Calu3 (cell line): ENCODE data around the gene LAMTOR4. TPM values are rescaled to one million over a fixed set of nuclear protein-coding genes. Genes with fewer than 3 reads are reported as not detected.
"Not testable (repeated sequence)": the region's sequence is repeated elsewhere in the genome, so short reads cannot be mapped to it uniquely, and the experiment has no call there.

Source experiments
- BruUV-seq: library from RNA; stranded (reverse); fragments of 400-500 nt; replicated peaks from 2 replicates; lab custom pipeline; 2021; lab: Mats Ljungman, UMichigan
- CTCF ChIA-PET: fragments of 300-600 bp; sonication (Branson Sonifier 250); formaldehyde crosslinking; loops from one replicate; lab custom pipeline; 2022; ENCODE audit warnings: antibody characterized with exemption; lab: Charles Lee
- DNase-seq: peaks from one replicate; pipeline ENCODE4 v3.0.0; 2022
- H3K27ac Mint-ChIP-seq: one replicate; pipeline ENCODE4 v1.8.0; 2022; ENCODE audit warnings: mixed read lengths; ENCODE audit not compliant: unreplicated experiment
- H3K27me3 Mint-ChIP-seq: one replicate; pipeline ENCODE4 v1.8.0; 2022; ENCODE audit warnings: mixed read lengths; ENCODE audit not compliant: unreplicated experiment
- H3K36me3 Mint-ChIP-seq: one replicate; pipeline ENCODE4 v1.8.0; 2022; ENCODE audit warnings: mild to moderate bottlenecking, moderate library complexity, mixed read lengths; ENCODE audit not compliant: insufficient read depth, unreplicated experiment
- H3K4me1 Mint-ChIP-seq: one replicate; pipeline ENCODE4 v1.8.0; 2022; ENCODE audit warnings: mild to moderate bottlenecking, low read depth, mixed read lengths; ENCODE audit not compliant: unreplicated experiment
- H3K4me3 Mint-ChIP-seq: one replicate; pipeline ENCODE4 v1.8.0; 2022; ENCODE audit warnings: mild to moderate bottlenecking, low read depth, moderate library complexity, mixed read lengths; ENCODE audit not compliant: unreplicated experiment
- H3K9me3 Mint-ChIP-seq: one replicate; pipeline ENCODE4 v1.8.0; 2022; ENCODE audit warnings: low read depth, mixed read lengths; ENCODE audit not compliant: unreplicated experiment
- CTCF ChIP-seq: fragments of 200-600 bp; IDR thresholded peaks from one replicate; pipeline ENCODE4 v1.8.0; 2022; ENCODE audit warnings: antibody characterized with exemption; ENCODE audit not compliant: unreplicated experiment
- intact Hi-C: fragments of 100-400 bp; cut with micrococcal nuclease; formaldehyde crosslinking; loops from one replicate; pipeline ENCODE4 v1.10.0; 2022; ENCODE audit not compliant: unreplicated experiment
- total RNA-seq: library from RNA; stranded (reverse); gene quantifications from 2 replicates; pipeline ENCODE4 v1.2.3, GENCODE V29; 2022

Gene LAMTOR4
- total RNA-seq, 1 experiment from 2014 or later: 43.6 TPM

- Mint-ChIP-seq H3K4me1 (no peaks in the 10 kb centered on the region), H3K27me3 (no peaks in the 10 kb centered on the region), H3K27ac (no peak overlapping the region), H3K4me3 (no peak overlapping the region), H3K36me3 (no peaks in the 10 kb centered on the region), H3K9me3 (no peaks in the 10 kb centered on the region)
- CTCF ChIA-PET: no interaction called here
- no TSS peak for BruUV-seq
- no peak for TF ChIP-seq CTCF
- no peak for DNase-seq
- intact Hi-C loops: no loop called here
These were observed 40.3 kb downstream of the LAMTOR4 start for GRCh38 chr7:100189061-100189460.

GRCh38 chr7:100190048-100190711, 41.5 kb downstream of the LAMTOR4 start:
- Mint-ChIP-seq H3K4me3 (no peak overlapping the region), H3K27me3 (no peaks in the 10 kb centered on the region), H3K36me3 (no peaks in the 10 kb centered on the region), H3K27ac (no peak overlapping the region), H3K4me1 (no peaks in the 10 kb centered on the region), H3K9me3 (no peaks in the 10 kb centered on the region)
- CTCF ChIA-PET: no interaction called here
- BruUV-seq: no TSS peak
- intact Hi-C loops: no loop called here
- DNase-seq: no peak
- TF ChIP-seq CTCF: no peak

- no peak for TF ChIP-seq CTCF
- Mint-ChIP-seq H3K4me1 (no peaks in the 10 kb centered on the region), H3K9me3 (no peaks in the 10 kb centered on the region), H3K27ac (no peak overlapping the region), H3K27me3 (no peaks in the 10 kb centered on the region), H3K36me3 (no peaks in the 10 kb centered on the region), H3K4me3 (no peak overlapping the region)
- BruUV-seq: no TSS peak
- intact Hi-C loops: no loop called here
- CTCF ChIA-PET: no interaction called here
- no peak for DNase-seq
These were observed 43.1 kb downstream of the LAMTOR4 start for GRCh38 chr7:100191775-100192174.

GRCh38 chr7:100192281-100192862, 43.7 kb downstream of the LAMTOR4 start:
- BruUV-seq, H3K4me1 Mint-ChIP-seq, DNase-seq, H3K27ac Mint-ChIP-seq, H3K27me3 Mint-ChIP-seq, CTCF ChIA-PET, intact Hi-C loops, H3K9me3 Mint-ChIP-seq, H3K36me3 Mint-ChIP-seq, H3K4me3 Mint-ChIP-seq: not testable (repeated sequence)

- H3K36me3 Mint-ChIP-seq: no peaks in the 10 kb centered on the region
These were observed 44.3 kb downstream of the LAMTOR4 start for GRCh38 chr7:100192969-100193368.

More at GRCh38 chr7:100192969-100193368, 44.3 kb downstream of the LAMTOR4 start:
- CTCF ChIA-PET: no interaction called here
- no peak for DNase-seq
- Mint-ChIP-seq H3K27me3 (peaks cover 11% of the 10 kb centered on the region), H3K4me3 (no peak overlapping the region), H3K27ac (no peak overlapping the region), H3K4me1 (no peaks in the 10 kb centered on the region), H3K9me3 (no peaks in the 10 kb centered on the region)
- no TSS peak for BruUV-seq
- intact Hi-C loops: no loop called here
- no peak for TF ChIP-seq CTCF
